ENCODE data around the gene CACNA1G. TPM values are rescaled to one million over a fixed set of nuclear protein-coding genes. Genes with fewer than 3 reads are reported as not detected.

CACNA1G gene
- total RNA-seq, 1 donor from 2014 or later: 1.6 TPM

DNA sequence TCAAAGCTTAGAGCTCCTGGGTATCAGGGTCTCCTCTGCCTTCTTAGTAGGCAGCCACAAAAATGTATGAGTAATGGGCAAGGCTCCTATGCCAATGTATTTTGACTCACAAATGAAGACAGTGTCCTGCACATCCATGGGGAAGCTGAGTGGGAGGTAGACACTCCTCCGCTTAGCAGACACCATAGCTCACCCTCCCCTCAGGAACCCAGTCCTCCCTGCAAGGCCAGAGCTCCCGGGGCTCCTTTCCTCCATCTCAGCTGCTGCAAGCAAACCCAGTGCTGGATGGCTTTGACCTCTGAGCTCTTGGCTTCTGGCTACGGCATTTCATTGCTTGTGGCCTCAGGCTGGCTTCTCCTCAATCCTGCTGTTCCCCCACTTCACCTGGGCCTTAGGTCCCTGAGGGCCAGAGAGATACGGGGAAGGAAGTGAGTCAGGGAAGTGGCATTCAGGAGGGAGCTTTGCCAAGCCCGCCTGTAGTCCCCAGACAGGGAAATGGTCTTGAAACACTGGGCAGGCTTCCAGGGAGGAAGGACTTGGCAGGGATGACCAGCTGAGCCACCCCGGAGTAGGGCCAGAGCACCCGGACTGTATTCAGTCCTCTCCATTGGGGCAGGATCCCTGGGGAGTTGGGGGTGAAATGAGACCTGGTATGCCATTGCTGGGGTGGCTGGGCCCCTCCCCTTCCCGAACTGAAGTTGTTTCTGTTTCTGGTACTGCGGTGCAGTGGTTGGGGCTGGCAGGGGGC is 78.6 kb downstream of the CACNA1G start:
- H3K36me3 Mint-ChIP-seq: no peaks in the 10 kb centered on the region
- H2AFZ ChIP-seq (replicated peaks): no peak overlapping the region
- no peak overlapping the region for H3K27ac ChIP-seq
- H3K4me3 Mint-ChIP-seq: no peak overlapping the region
- no peaks in the 10 kb centered on the region for H3K79me2 ChIP-seq (ENCODE audit: low read depth)
- peaks cover 28% of the 10 kb centered on the region for H3K27me3 Mint-ChIP-seq (ENCODE audit: insufficient read depth, low read depth)
- H3F3A ChIP-seq (ENCODE audit: low read depth): peaks cover 11% of the 10 kb centered on the region
- no peak overlapping the region for H3K4me2 ChIP-seq
- peaks cover 16% of the 10 kb centered on the region for H3K4me1 ChIP-seq
- no peak for DNase-seq (ENCODE audit: low spot score)
- peaks cover 41% of the 10 kb centered on the region for H3K27me3 ChIP-seq
- peaks cover 20% of the 10 kb centered on the region for H3K4me1 Mint-ChIP-seq
- H3K36me3 ChIP-seq: no peaks in the 10 kb centered on the region
- H3K27ac Mint-ChIP-seq: no peak overlapping the region
- H3K9me3 Mint-ChIP-seq: no peaks in the 10 kb centered on the region
- TF ChIP-seq, protein P1, sequence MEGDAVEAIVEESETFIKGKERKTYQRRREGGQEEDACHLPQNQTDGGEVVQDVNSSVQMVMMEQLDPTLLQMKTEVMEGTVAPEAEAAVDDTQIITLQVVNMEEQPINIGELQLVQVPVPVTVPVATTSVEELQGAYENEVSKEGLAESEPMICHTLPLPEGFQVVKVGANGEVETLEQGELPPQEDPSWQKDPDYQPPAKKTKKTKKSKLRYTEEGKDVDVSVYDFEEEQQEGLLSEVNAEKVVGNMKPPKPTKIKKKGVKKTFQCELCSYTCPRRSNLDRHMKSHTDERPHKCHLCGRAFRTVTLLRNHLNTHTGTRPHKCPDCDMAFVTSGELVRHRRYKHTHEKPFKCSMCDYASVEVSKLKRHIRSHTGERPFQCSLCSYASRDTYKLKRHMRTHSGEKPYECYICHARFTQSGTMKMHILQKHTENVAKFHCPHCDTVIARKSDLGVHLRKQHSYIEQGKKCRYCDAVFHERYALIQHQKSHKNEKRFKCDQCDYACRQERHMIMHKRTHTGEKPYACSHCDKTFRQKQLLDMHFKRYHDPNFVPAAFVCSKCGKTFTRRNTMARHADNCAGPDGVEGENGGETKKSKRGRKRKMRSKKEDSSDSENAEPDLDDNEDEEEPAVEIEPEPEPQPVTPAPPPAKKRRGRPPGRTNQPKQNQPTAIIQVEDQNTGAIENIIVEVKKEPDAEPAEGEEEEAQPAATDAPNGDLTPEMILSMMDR (IDR thresholded peaks at IDR 0.05): no peak
- no peak for TF ChIP-seq EZH2phosphoT487 (IDR thresholded peaks at IDR 0.05)
- TF ChIP-seq EZH2 (IDR thresholded peaks at IDR 0.05): no peak
- no peak overlapping the region for H3K9ac ChIP-seq
- H3K4me3 ChIP-seq: no peak overlapping the region
- H3K9me3 ChIP-seq (ENCODE audit: low read depth): no peaks in the 10 kb centered on the region
- H4K20me1 ChIP-seq (ENCODE audit: low read depth): peaks cover 4% of the 10 kb centered on the region

DNA sequence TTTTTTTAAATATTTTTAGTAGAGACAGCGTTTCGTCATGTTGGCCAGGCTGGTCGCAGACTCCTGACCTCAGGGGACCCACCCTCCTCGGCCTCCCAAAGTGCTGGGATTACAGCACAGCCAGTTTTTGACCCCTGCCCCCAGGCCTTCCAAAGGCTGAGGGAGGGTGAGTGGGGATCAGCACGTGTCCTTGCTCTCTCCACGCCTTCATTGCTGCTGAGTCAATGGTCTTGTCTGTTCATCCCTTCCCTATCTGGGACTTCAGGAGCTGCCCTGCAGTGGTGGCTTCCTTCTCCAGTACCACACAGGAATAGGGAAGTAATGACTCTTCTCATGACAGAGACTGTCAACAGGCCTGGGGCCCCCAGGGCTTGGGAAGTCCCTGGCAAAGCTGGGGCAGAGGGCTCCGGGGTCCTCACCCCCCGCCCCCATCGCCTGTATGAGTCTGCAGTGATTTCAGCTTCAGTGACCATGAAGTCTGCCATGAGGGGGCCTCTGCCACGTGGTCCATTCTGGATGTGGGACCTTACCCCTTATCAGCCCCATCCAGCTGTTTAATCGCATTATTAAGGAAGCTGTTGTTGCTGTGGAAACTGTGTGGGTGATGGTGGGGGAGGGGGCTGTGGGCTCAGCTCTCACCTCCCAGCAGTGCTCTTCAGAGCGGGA is 80.3 kb downstream of the CACNA1G start:
- H3K4me2 ChIP-seq: no peak overlapping the region
- H3K9me3 Mint-ChIP-seq: no peaks in the 10 kb centered on the region

DNA sequence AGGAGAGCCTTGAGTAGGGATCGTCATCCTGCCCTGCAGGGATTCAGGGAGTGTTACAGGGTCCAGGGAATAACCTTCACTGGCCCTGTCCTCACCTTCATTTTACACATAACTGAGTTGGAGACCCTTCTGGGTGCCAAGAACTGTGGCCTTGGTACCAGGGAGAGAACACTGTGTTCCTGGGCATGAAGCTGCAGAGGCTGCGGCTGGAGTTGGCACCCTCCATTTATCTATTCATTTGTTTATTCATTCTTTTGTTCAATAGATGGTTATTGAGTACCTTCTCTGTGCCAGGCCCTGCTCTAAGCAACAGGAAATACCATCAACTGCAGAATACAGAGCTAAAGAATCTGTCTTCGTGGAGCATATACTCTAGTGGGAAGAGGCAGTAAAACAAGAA is 80.8 kb downstream of the CACNA1G start:
- H3K9ac ChIP-seq: no peak overlapping the region
- no peak overlapping the region for H3K4me2 ChIP-seq
- H3F3A ChIP-seq (ENCODE audit: low read depth): peaks cover 6% of the 10 kb centered on the region
- H3K4me3 ChIP-seq: no peak overlapping the region
- no peaks in the 10 kb centered on the region for H4K20me1 ChIP-seq (ENCODE audit: low read depth)
- peak overlapping the region; percentile 37 for H3K27ac Mint-ChIP-seq
- H3K27me3 ChIP-seq: peaks cover 19% of the 10 kb centered on the region
- H3K9me3 ChIP-seq (ENCODE audit: low read depth): no peaks in the 10 kb centered on the region
- no peaks in the 10 kb centered on the region for H3K36me3 ChIP-seq
- no peak overlapping the region for H2AFZ ChIP-seq (replicated peaks)
- no peaks in the 10 kb centered on the region for H3K9me3 Mint-ChIP-seq
- DNase-seq (ENCODE audit: low spot score): no peak
- H3K4me1 ChIP-seq: peaks cover 14% of the 10 kb centered on the region
- no peak overlapping the region for H3K4me3 Mint-ChIP-seq
- H3K79me2 ChIP-seq (ENCODE audit: low read depth): no peaks in the 10 kb centered on the region
- peaks cover 20% of the 10 kb centered on the region for H3K4me1 Mint-ChIP-seq
- no peak overlapping the region for H3K27ac ChIP-seq
- peaks cover 17% of the 10 kb centered on the region for H3K27me3 Mint-ChIP-seq (ENCODE audit: insufficient read depth, low read depth)
- no peaks in the 10 kb centered on the region for H3K36me3 Mint-ChIP-seq
- no peak for TF ChIP-seq EZH2 (IDR thresholded peaks at IDR 0.05)
- TF ChIP-seq, protein P1 (IDR thresholded peaks at IDR 0.05): no peak

More for the DNA sequence above, 80.3 kb downstream of the CACNA1G start:
- Histone ChIP-seq H3K79me2 (ENCODE audit: low read depth) (no peaks in the 10 kb centered on the region), H3F3A (ENCODE audit: low read depth) (peaks cover 6% of the 10 kb centered on the region), H3K4me1 (peaks cover 14% of the 10 kb centered on the region), H3K9me3 (ENCODE audit: low read depth) (no peaks in the 10 kb centered on the region), H2AFZ (replicated peaks) (no peak overlapping the region), H3K27ac (no peak overlapping the region), H4K20me1 (ENCODE audit: low read depth) (no peaks in the 10 kb centered on the region), H3K4me3 (no peak overlapping the region), H3K27me3 (peaks cover 24% of the 10 kb centered on the region), H3K36me3 (no peaks in the 10 kb centered on the region), H3K9ac (no peak overlapping the region)
- Mint-ChIP-seq H3K27ac (peak overlapping the region; percentile 37), H3K27me3 (ENCODE audit: insufficient read depth, low read depth) (peaks cover 18% of the 10 kb centered on the region), H3K4me3 (no peak overlapping the region), H3K4me1 (peaks cover 20% of the 10 kb centered on the region), H3K36me3 (no peaks in the 10 kb centered on the region)
- no peak for TF ChIP-seq EZH2phosphoT487 (IDR thresholded peaks at IDR 0.05)
- TF ChIP-seq, protein P1 (IDR thresholded peaks at IDR 0.05): no peak
- TF ChIP-seq EZH2 (IDR thresholded peaks at IDR 0.05): no peak
- no peak for DNase-seq (ENCODE audit: low spot score)
